ENCODE results near the gene PHF1.
"Not testable (repeated sequence)": the region's sequence is repeated elsewhere in the genome, so short reads cannot be mapped to it uniquely, and the experiment has no call there.

Gene PHF1

GRCh38 chr6:33391278-33391921 is 19.4 kb upstream of the PHF1 start, which contains the start of gene KIFC1:
KIFC1 (plus strand) TSS chr6:33391823; CDS start chr6:33391986, 163 bp downstream.
- in situ Hi-C loops (cut with MboI; ENCODE audit: low sequenced_read_pairs), result no loop called here

GRCh38 chr6:33391922-33392594 is 18.8 kb upstream of the PHF1 start:
- in situ Hi-C loops (cut with MboI; ENCODE audit: low sequenced_read_pairs), result no loop called here

- in situ Hi-C loops (cut with MboI; ENCODE audit: low sequenced_read_pairs), result no loop called here
Measured at GRCh38 chr6:33392595-33392948, 18.2 kb upstream of the PHF1 start.

GRCh38 chr6:33392979-33393378 is 17.8 kb upstream of the PHF1 start:
- in situ Hi-C loops (cut with MboI; ENCODE audit: low sequenced_read_pairs), result no loop called here

- in situ Hi-C loops (cut with MboI; ENCODE audit: low sequenced_read_pairs), result no loop called here
Measured at GRCh38 chr6:33397541-33397940, 13.3 kb upstream of the PHF1 start.

- in situ Hi-C loops (cut with MboI; ENCODE audit: low sequenced_read_pairs), result not testable (repeated sequence)
Measured at GRCh38 chr6:33398601-33399000, 12.2 kb upstream of the PHF1 start.

GRCh38 chr6:33399881-33400280 is 10.9 kb upstream of the PHF1 start:
- in situ Hi-C loops (cut with MboI; ENCODE audit: low sequenced_read_pairs), result not testable (repeated sequence)

GRCh38 chr6:33404884-33405283 is 5.9 kb upstream of the PHF1 start:
- in situ Hi-C loops (cut with MboI; ENCODE audit: low sequenced_read_pairs), result no loop called here

GRCh38 chr6:33405386-33405940 is 5.4 kb upstream of the PHF1 start:
- in situ Hi-C loops (cut with MboI; ENCODE audit: low sequenced_read_pairs), result no loop called here

- in situ Hi-C loops (cut with MboI; ENCODE audit: low sequenced_read_pairs), result no loop called here
Measured at GRCh38 chr6:33406126-33406525, 4.7 kb upstream of the PHF1 start.

GRCh38 chr6:33407132-33407718 is 3.6 kb upstream of the PHF1 start:
- in situ Hi-C loops (cut with MboI; ENCODE audit: low sequenced_read_pairs), result no loop called here

- in situ Hi-C loops (cut with MboI; ENCODE audit: low sequenced_read_pairs), result no loop called here
Measured at GRCh38 chr6:33410050-33410710, 634 bp upstream of the PHF1 start.

- in situ Hi-C loops (cut with MboI; ENCODE audit: low sequenced_read_pairs), result no loop called here
Measured at GRCh38 chr6:33411632-33412005, 805 bp downstream of the PHF1 start.

GRCh38 chr6:33412140-33413009 is 1.6 kb downstream of the PHF1 start:
- in situ Hi-C loops (cut with MboI; ENCODE audit: low sequenced_read_pairs), result no loop called here

GRCh38 chr6:33413241-33414120 is 2.7 kb downstream of the PHF1 start:
- in situ Hi-C loops (cut with MboI; ENCODE audit: low sequenced_read_pairs), result no loop called here

- in situ Hi-C loops (cut with MboI; ENCODE audit: low sequenced_read_pairs), result no loop called here
Measured at GRCh38 chr6:33414592-33415271, 3.9 kb downstream of the PHF1 start.

GRCh38 chr6:33415831-33416230 is 5.0 kb downstream of the PHF1 start:
- in situ Hi-C loops (cut with MboI; ENCODE audit: low sequenced_read_pairs), result no loop called here

- in situ Hi-C loops (cut with MboI; ENCODE audit: low sequenced_read_pairs), result no loop called here
Measured at GRCh38 chr6:33416386-33417127, 5.7 kb downstream of the PHF1 start.

All from HL-60/S4 treated with phorbol 12-myristate 13-acetate at 8.2 ng/mL for 4 days and 3 days (cell line).